Heart left ventricle (tissue), 16 donors: ENCODE measurements around the gene DPP3. TPM values are rescaled to one million over a fixed set of nuclear protein-coding genes. Genes with fewer than 3 reads are reported as not detected.

Source experiments
- ATAC-seq, 4 donors: fragments of 200-7000 bp; cut with Tn5 transposase; one replicate each; pipeline ENCODE4 v1.9.1; 2020 to 2022; ENCODE audit warnings: moderate library complexity in 4 of 4, mild to moderate bottlenecking in 3 of 4, moderate number of reproducible peaks in 1 of 4
- DNase-seq, 5 donors: peaks; one replicate each; pipeline ENCODE4 v3.0.0-alpha.2; 2020
- H3K27ac ChIP-seq, 12 donors: fragments of 200-600 bp; sonication (generic) in 4 of 12; one replicate each; pipeline versions ENCODE4 v1.5.0 to v1.8.0; 2016 to 2022; ENCODE audit warnings: mild to moderate bottlenecking in 2 of 12
- H3K27me3 ChIP-seq, 9 donors: fragments of 200-600 bp; sonication (generic) in 2 of 9; one replicate each; pipeline versions ENCODE4 v1.5.1 to v1.8.0; 2016 to 2022; ENCODE audit warnings: mild to moderate bottlenecking in 3 of 9
- H3K36me3 ChIP-seq, 9 donors: fragments of 200-600 bp; sonication (generic) in 2 of 9; one replicate each; pipeline versions ENCODE4 v1.5.0 to v1.8.0; 2018 to 2022; ENCODE audit warnings: mild to moderate bottlenecking in 2 of 9
- H3K4me1 ChIP-seq, 12 donors: fragments of 200-600 bp; sonication (generic) in 4 of 12; one replicate each; pipeline versions ENCODE4 v1.5.0 to v1.8.0; 2016 to 2022; ENCODE audit warnings: mild to moderate bottlenecking in 3 of 12
- H3K4me3 ChIP-seq, 12 donors: fragments of 200-600 bp; sonication (generic) in 4 of 12; one replicate each; pipeline versions ENCODE4 v1.5.0 to v1.8.0; 2017 to 2022; ENCODE audit warnings: mild to moderate bottlenecking in 9 of 12, moderate library complexity in 4 of 12
- H3K9me3 ChIP-seq, 12 donors: fragments of 200-600 bp; sonication (generic) in 4 of 12; one replicate each; pipeline versions ENCODE4 v1.5.0 to v1.8.0; 2016 to 2022; ENCODE audit warnings: mild to moderate bottlenecking in 1 of 12
- CTCF ChIP-seq, 12 donors: fragments of 200-600 bp; sonication (generic) in 4 of 12; IDR thresholded peaks; one replicate each; pipeline versions ENCODE4 v1.5.0 to v1.8.0; 2018 to 2022; ENCODE audit warnings: antibody characterized with exemption in 12 of 12, mild to moderate bottlenecking in 5 of 12
- POLR2A ChIP-seq, 2 donors: fragments of 450-650 bp; IDR thresholded peaks; one replicate each; pipeline ENCODE4 v1.6.1; 2017; ENCODE audit warnings: antibody characterized with exemption in 2 of 2, mild to moderate bottlenecking in 2 of 2, moderate library complexity in 2 of 2
- WGBS, 4 donors: extraction: QIAGEN DNeasy Blood & Tissue Kit in 2 of 4; methylation state at CpG; one replicate each; pipeline versions ENCODE4 v1.1.5 to v1.1.7; 2013 to 2018; 5-methylcytosine and 5-hydroxymethylcytosine counted together
- intact Hi-C, 10 donors: fragments of 100-400 bp; cut with DNase I; formaldehyde crosslinking; loops; one replicate each; pipeline versions ENCODE4 v1.11.1 to v1.14.2; 2022
- polyA plus RNA-seq, 2 donors: library from polyadenylated mRNA; stranded (reverse); fragments of 200-250 nt; gene quantifications; one replicate each; pipeline ENCODE4 v1.2.3, GENCODE V29; 2013
- total RNA-seq, 9 donors: library from RNA; depleted of rRNA in 2 of 9; stranded (reverse); fragments of >200 nt in 2 of 9; fragmentation: NEBNext Ultra II Directional in 3 of 9; extraction: Animal tissue kit (Norgen Biotek cat#: 25700) in 3 of 9; gene quantifications; one replicate each; pipeline versions ENCODE4 v1.1.0 to v1.2.4, GENCODE V29; 2016 to 2023
- donor health status: ischemic (EF 13 %, LVEDD 7.1; RV severe dilation, severe dysfunction).
- donor health status: healthy with polysubstance abuse.
- donor health status: DM: no; HTN: yes; CAD: no.
- donor health status: DM: no; HTN: no; CAD: no.
- donor health status: ischemic (EF 25% LVEDD 6.9; RV normal size, moderate dysfunction).
- donor health status: ischemic (EF 25% LVEDD 5.7; RV mildly dilated, moderate dysfunction).
- donor health status: healthy.
- donor health status: DM: yes; HTN: yes; CAD: no.
- donor health status: ischemic (EF 35%, LVEDD 5.7; RV mildly dilated, moderate dysfunction).
- donor health status: nonischemic (EF 11% LVEDD 7.7; RV severe dilation, severe dysfunction).
- donor health status: DM: yes; HTN: yes; CAD: no.
- donor health status: PGD.
- donor health status: ischemic (EF 29% LVEDD 5.4; RV normal size, mild dysfunction).
- donor health status: nonischemic (EF 23%, LVEDD 6.1; RV moderate dilation, normal function).

Gene DPP3
- total and polyA plus RNA-seq, 11 donors = 6.2 to 43.1 (median 14.9) TPM

- Histone ChIP-seq H3K27ac (no peak overlapping the region), H3K4me1 (peaks cover 0 to 23% (median 10%) of the 10 kb centered on the region in 12 donors), H3K27me3 (no peaks in the 10 kb centered on the region), H3K36me3 (peaks cover 0 to 51% (median 27%) of the 10 kb centered on the region in 9 donors), H3K4me3 (no peak overlapping the region), H3K9me3 (no peaks in the 10 kb centered on the region)
- TF ChIP-seq POLR2A (IDR thresholded peaks at IDR 0.05) = no peak
- TF ChIP-seq CTCF (IDR thresholded peaks at IDR 0.05) = no peak
- ATAC-seq (no peak), DNase-seq (no peak)
- 93 to 97% (median 96%) methylated on average over 16 of the region's 16 CpGs for WGBS, 4 donors
- intact Hi-C loops = no loop called here
Measured at GRCh38 chr11:66471142-66471541, 9.1 kb upstream of the DPP3 start.

DNA sequence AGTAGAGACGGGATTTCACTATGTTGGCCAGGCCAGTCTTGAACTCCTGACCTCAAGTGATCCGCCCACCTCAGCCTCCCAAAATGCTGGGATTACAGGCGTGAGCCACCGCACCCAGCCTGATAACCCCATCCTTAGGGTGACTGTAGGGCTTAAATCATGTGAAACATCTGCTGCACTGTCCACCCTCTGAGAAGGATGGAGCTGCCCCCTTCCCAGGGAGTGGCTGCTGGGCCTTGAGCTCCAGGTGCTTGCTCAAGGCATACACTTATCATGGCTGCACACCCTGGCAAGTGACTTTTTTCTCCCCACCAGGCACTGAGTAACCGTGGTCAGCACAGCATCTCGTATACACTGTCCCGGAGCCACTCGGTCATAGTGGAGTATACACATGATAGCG is 8.2 kb upstream of the DPP3 start:
- H3K4me3 ChIP-seq = no peak overlapping the region
- ATAC-seq = no peak
- H3K36me3 ChIP-seq = peaks cover 0 to 51% (median 27%) of the 10 kb centered on the region in 9 donors
- H3K4me1 ChIP-seq = peaks cover 0 to 21% (median 9%) of the 10 kb centered on the region in 12 donors
- intact Hi-C loops = no loop called here
- TF ChIP-seq CTCF (IDR thresholded peaks at IDR 0.05) (no peak), POLR2A (IDR thresholded peaks at IDR 0.05) (no peak)
- DNase-seq = no peak
- no peaks in the 10 kb centered on the region for H3K27me3 ChIP-seq
- WGBS, 4 donors = 91 to 94% (median 93%) methylated on average over 8 to 9 of the region's 9 CpGs
- H3K27ac ChIP-seq = no peak overlapping the region
- H3K9me3 ChIP-seq = no peaks in the 10 kb centered on the region

GRCh38 chr11:66473167-66473566 is 7.1 kb upstream of the DPP3 start:
- TF ChIP-seq POLR2A (IDR thresholded peaks at IDR 0.05) (no peak), CTCF (IDR thresholded peaks at IDR 0.05) (no peak)
- Histone ChIP-seq H3K9me3 (no peaks in the 10 kb centered on the region), H3K27me3 (no peaks in the 10 kb centered on the region), H3K4me3 (no peak overlapping the region), H3K36me3 (peaks cover 0 to 51% (median 27%) of the 10 kb centered on the region in 9 donors), H3K4me1 (peaks cover 0 to 10% (median 0%) of the 10 kb centered on the region in 12 donors), H3K27ac (no peak overlapping the region)
- intact Hi-C loops = no loop called here
- whole genome bisulfite sequencing, 4 donors = 94 to 97% (median 95%) methylated on average over 8 to 11 of the region's 11 CpGs
- DNase-seq = no peak
- ATAC-seq = no peak

- no peak for DNase-seq
- no peaks in the 10 kb centered on the region for H3K9me3 ChIP-seq
- no peak for TF ChIP-seq CTCF (IDR thresholded peaks at IDR 0.05)
- TF ChIP-seq POLR2A (IDR thresholded peaks at IDR 0.05) = no peak
- H3K27ac ChIP-seq = no peak overlapping the region
- WGBS, 4 donors = 92 to 95% (median 93%) methylated on average over 4 to 20 of the region's 20 CpGs
- no peak for ATAC-seq
- peaks cover 0 to 51% (median 27%) of the 10 kb centered on the region in 9 donors for H3K36me3 ChIP-seq
- H3K4me3 ChIP-seq = no peak overlapping the region
- H3K4me1 ChIP-seq = peaks cover 0 to 10% (median under 1%) of the 10 kb centered on the region in 12 donors
- no peaks in the 10 kb centered on the region for H3K27me3 ChIP-seq
- intact Hi-C loops = no loop called here
Measured at GRCh38 chr11:66473608-66474515, 6.4 kb upstream of the DPP3 start.
